ENCODE results near the gene PPP3CA. TPM values are rescaled to one million over a fixed set of nuclear protein-coding genes. Genes with fewer than 3 reads are reported as not detected.

Gene PPP3CA
- total RNA-seq, 1 donor from 2014 or later, result 48.0 TPM

DNA sequence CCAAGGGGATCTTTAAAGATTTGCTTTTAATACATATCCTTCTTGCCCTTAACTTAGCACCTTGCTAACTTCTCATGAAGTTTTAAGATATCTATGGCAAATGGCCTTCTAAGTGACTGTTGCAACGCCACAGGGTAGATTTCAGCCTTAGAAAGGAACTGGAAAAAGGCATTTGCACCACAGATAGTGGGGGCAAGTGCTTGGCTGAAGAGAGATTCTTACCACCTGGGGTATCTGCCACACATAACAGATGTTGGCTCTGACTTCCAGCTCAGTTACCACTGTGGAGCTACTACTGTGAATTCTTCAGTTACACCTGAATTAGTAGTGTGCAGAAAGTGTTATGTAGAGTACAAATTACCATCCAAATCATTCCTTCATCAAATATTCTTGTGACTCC is 302.6 kb downstream of the PPP3CA start:
- DNase-seq (no peak), ATAC-seq (no peak)
- no peak for TF ChIP-seq CTCF (IDR thresholded peaks at IDR 0.05)
- intact Hi-C loops (cut with DNase I), result no loop called here
- H3K27me3 ChIP-seq, result no peaks in the 10 kb centered on the region
- H3K27ac ChIP-seq, result no peak overlapping the region
- peaks cover 7% of the 10 kb centered on the region for H3K36me3 ChIP-seq
- no peak overlapping the region for H3K4me3 ChIP-seq
- H3K4me1 ChIP-seq, result no peaks in the 10 kb centered on the region
- H3K9me3 ChIP-seq, result no peaks in the 10 kb centered on the region

- no peak for ATAC-seq
- intact Hi-C loops (cut with DNase I), result no loop called here
- Histone ChIP-seq H3K27me3 (no peaks in the 10 kb centered on the region), H3K4me1 (no peaks in the 10 kb centered on the region), H3K36me3 (peaks cover 15% of the 10 kb centered on the region), H3K27ac (no peak overlapping the region), H3K4me3 (no peak overlapping the region), H3K9me3 (no peaks in the 10 kb centered on the region)
- no peak for DNase-seq
- no peak for TF ChIP-seq CTCF (IDR thresholded peaks at IDR 0.05)
Observed at GRCh38 chr4:101042847-101043246, 304.5 kb downstream of the PPP3CA start.

DNA sequence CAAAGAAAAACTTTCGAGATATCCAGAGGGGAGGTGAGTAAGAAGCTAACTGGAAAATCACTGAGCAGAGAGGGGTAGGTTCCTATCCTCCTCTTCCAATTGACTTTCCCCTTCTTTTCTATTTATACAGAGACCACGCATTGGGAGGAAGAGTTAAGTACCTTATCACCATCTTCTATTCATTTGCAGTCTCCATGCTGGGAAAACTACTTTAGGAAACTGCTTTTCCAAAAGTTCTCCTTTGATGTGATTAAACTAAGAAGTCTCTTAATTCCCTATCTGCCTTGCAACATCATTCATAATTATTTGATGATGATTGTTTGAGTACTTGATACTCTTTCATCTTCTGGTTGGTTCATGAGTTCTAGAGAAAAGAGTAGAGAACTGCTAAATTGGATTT is 306.6 kb downstream of the PPP3CA start:
- H3K36me3 ChIP-seq, result peaks cover 15% of the 10 kb centered on the region
- H3K27me3 ChIP-seq, result no peaks in the 10 kb centered on the region
- no peaks in the 10 kb centered on the region for H3K9me3 ChIP-seq
- no peak overlapping the region for H3K27ac ChIP-seq
- ATAC-seq (no peak), DNase-seq (no peak)
- H3K4me3 ChIP-seq, result no peak overlapping the region
- H3K4me1 ChIP-seq, result no peaks in the 10 kb centered on the region
- TF ChIP-seq CTCF (IDR thresholded peaks at IDR 0.05), result no peak
- intact Hi-C loops (cut with DNase I), result no loop called here

GRCh38 chr4:101039367-101039766 is 308.0 kb downstream of the PPP3CA start:
- Histone ChIP-seq H3K4me3 (no peak overlapping the region), H3K36me3 (peaks cover 15% of the 10 kb centered on the region), H3K4me1 (no peaks in the 10 kb centered on the region), H3K27ac (no peak overlapping the region), H3K9me3 (no peaks in the 10 kb centered on the region), H3K27me3 (no peaks in the 10 kb centered on the region)
- intact Hi-C loops (cut with DNase I), result no loop called here
- DNase-seq, result no peak
- no peak for ATAC-seq
- no peak for TF ChIP-seq CTCF (IDR thresholded peaks at IDR 0.05)

GRCh38 chr4:101037938-101038413 is 309.4 kb downstream of the PPP3CA start:
- no peak for TF ChIP-seq CTCF (IDR thresholded peaks at IDR 0.05)
- intact Hi-C loops (cut with DNase I), result no loop called here
- ATAC-seq, result peak; percentile 37

GRCh38 chr4:101037249-101037648 is 310.1 kb downstream of the PPP3CA start:
- Histone ChIP-seq H3K9me3 (no peaks in the 10 kb centered on the region), H3K27me3 (no peaks in the 10 kb centered on the region), H3K4me3 (no peak overlapping the region), H3K4me1 (no peaks in the 10 kb centered on the region), H3K36me3 (peaks cover 15% of the 10 kb centered on the region), H3K27ac (no peak overlapping the region)
- intact Hi-C loops (cut with DNase I), result no loop called here
- no peak for TF ChIP-seq CTCF (IDR thresholded peaks at IDR 0.05)
- DNase-seq (no peak), ATAC-seq (no peak)

More at GRCh38 chr4:101037938-101038413, 309.4 kb downstream of the PPP3CA start:
- Histone ChIP-seq H3K4me3 (no peak overlapping the region), H3K27ac (no peak overlapping the region), H3K27me3 (no peaks in the 10 kb centered on the region), H3K4me1 (no peaks in the 10 kb centered on the region), H3K9me3 (no peaks in the 10 kb centered on the region), H3K36me3 (peaks cover 15% of the 10 kb centered on the region)
- DNase-seq, result no peak
